GM12878 (cell line): Measurements from ENCODE around the gene ZNF618. TPM values are rescaled to one million over a fixed set of nuclear protein-coding genes. Genes with fewer than 3 reads are reported as not detected.

Source experiments
- CBFB ChIP-seq: IDR thresholded peaks from 2 replicates; pipeline ENCODE4 v1.6.1; 2016; ENCODE audit warnings: antibody characterized with exemption, low read depth
- CBX3 ChIP-seq: fragments of 200-600 bp; sonication (generic); IDR thresholded peaks from 2 replicates; pipeline ENCODE4 v1.6.1; 2016; ENCODE audit warnings: low read depth, borderline replicate concordance
- EED ChIP-seq: sonication (generic); IDR thresholded peaks from 2 replicates; pipeline ENCODE4 v1.6.1; 2016; ENCODE audit warnings: antibody characterized with exemption, low read depth
- POLR2A ChIP-seq: IDR thresholded peaks from 2 replicates; pipeline ENCODE4 v1.6.1; 2011; ENCODE audit warnings: low read depth, mild to moderate bottlenecking, low read length
- ZNF384 ChIP-seq: IDR thresholded peaks from 2 replicates; pipeline ENCODE4 v1.6.1; 2012; ENCODE audit warnings: low read depth, mild to moderate bottlenecking, low read length, improper control_type of control experiment, borderline replicate concordance
- polyA plus RNA-seq, 11 experiments: library from polyadenylated mRNA; depleted of rRNA in 4 of 11; unstranded in 6 of 11; stranded (reverse) in 5 of 11; fragments of >200 nt; fragmentation: Nextera tagmentation in 4 of 11; fragmentation: Illumina TruSeq in 1 of 11; extraction: Ambion mirVana in 4 of 11; extraction: Trizol in 1 of 11; gene quantifications; 1 replicate in 1 of 11; 2 replicates in 10 of 11; pipeline versions ENCODE4 v1.2.1 to v1.2.3, GENCODE V29; 2011 to 2016; ENCODE audit warnings: inconsistent platforms in 2 of 11, missing spikeins in 2 of 11, low read depth in 1 of 11
- total RNA-seq, 4 experiments: library from RNA; depleted of rRNA in 3 of 4; stranded (reverse); fragments of >200 nt in 3 of 4; fragmentation: Illumina TruSeq in 1 of 4; extraction: Trizol in 1 of 4; gene quantifications; 2 replicates each; pipeline versions ENCODE4 v1.2.1 to v1.2.3, GENCODE V29; 2013 to 2021
- TF ChIP-seq, protein P1 (sequence below): fragments of 450-650 bp; IDR thresholded peaks from 2 replicates; pipeline ENCODE4 v1.6.1; 2016; ENCODE audit warnings: mild to moderate bottlenecking, moderate library complexity, borderline replicate concordance
- TF ChIP-seq, protein P2 (sequence below): fragments of 450-650 bp; IDR thresholded peaks from 2 replicates; pipeline ENCODE4 v1.6.1; 2017; ENCODE audit warnings: low read depth, mild to moderate bottlenecking, moderate library complexity
- TF ChIP-seq, protein P3 (sequence below): IDR thresholded peaks from 2 replicates; pipeline ENCODE4 v1.6.1; 2011; ENCODE audit warnings: low read depth, mild to moderate bottlenecking, low read length, moderate library complexity, borderline replicate concordance; ENCODE audit errors: extremely low read depth
- TF ChIP-seq, protein P4 (sequence below): fragments of 450-650 bp; IDR thresholded peaks from 2 replicates; pipeline ENCODE4 v1.6.1; 2017; ENCODE audit warnings: mild to moderate bottlenecking, low read depth, inconsistent platforms; ENCODE audit not compliant: poor library complexity, severe bottlenecking
- TF ChIP-seq, protein P5 (sequence below): fragments of 450-650 bp; IDR thresholded peaks from 2 replicates; pipeline ENCODE4 v1.6.1; 2017; ENCODE audit warnings: mild to moderate bottlenecking
- TF ChIP-seq, protein P6 (sequence below): IDR thresholded peaks from 2 replicates; pipeline ENCODE4 v1.6.1; 2012; ENCODE audit warnings: low read depth, low read length, improper control_type of control experiment
- TF ChIP-seq, protein P7 (sequence below): IDR thresholded peaks from 2 replicates; pipeline ENCODE4 v1.6.1; 2012; ENCODE audit warnings: mild to moderate bottlenecking, low read depth, low read length

Gene ZNF618
- total and polyA plus RNA-seq, 10 of the 15 experiments (the other 5 are each of a cell fraction or from before 2014, with no cell fraction given) = 0.01 to 0.24 (median 0.06) TPM; not detected in 2

DNA sequence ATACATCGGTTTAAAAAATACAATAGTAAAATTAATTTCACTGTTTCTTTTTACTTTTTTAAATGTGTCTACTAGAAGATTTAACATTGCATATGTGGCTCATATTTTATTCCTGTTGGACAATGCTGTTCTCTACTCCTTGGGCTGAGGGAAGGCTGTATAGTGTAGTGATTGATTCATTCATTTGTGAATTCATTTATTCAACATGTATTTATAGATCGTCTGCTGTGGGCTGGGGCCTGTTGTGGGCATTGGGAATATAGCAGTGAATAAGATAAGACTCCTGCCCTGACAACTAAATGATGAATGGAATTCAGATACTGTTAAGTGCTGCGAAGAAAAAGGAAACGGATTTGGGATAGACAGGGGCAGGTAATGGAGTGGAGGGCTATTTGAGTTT is 55.7 kb downstream of the ZNF618 start (continued):
- TF ChIP-seq, protein P1, sequence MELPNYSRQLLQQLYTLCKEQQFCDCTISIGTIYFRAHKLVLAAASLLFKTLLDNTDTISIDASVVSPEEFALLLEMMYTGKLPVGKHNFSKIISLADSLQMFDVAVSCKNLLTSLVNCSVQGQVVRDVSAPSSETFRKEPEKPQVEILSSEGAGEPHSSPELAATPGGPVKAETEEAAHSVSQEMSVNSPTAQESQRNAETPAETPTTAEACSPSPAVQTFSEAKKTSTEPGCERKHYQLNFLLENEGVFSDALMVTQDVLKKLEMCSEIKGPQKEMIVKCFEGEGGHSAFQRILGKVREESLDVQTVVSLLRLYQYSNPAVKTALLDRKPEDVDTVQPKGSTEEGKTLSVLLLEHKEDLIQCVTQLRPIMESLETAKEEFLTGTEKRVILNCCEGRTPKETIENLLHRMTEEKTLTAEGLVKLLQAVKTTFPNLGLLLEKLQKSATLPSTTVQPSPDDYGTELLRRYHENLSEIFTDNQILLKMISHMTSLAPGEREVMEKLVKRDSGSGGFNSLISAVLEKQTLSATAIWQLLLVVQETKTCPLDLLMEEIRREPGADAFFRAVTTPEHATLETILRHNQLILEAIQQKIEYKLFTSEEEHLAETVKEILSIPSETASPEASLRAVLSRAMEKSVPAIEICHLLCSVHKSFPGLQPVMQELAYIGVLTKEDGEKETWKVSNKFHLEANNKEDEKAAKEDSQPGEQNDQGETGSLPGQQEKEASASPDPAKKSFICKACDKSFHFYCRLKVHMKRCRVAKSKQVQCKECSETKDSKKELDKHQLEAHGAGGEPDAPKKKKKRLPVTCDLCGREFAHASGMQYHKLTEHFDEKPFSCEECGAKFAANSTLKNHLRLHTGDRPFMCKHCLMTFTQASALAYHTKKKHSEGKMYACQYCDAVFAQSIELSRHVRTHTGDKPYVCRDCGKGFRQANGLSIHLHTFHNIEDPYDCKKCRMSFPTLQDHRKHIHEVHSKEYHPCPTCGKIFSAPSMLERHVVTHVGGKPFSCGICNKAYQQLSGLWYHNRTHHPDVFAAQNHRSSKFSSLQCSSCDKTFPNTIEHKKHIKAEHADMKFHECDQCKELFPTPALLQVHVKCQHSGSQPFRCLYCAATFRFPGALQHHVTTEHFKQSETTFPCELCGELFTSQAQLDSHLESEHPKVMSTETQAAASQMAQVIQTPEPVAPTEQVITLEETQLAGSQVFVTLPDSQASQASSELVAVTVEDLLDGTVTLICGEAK = no peak
- TF ChIP-seq, protein P2, sequence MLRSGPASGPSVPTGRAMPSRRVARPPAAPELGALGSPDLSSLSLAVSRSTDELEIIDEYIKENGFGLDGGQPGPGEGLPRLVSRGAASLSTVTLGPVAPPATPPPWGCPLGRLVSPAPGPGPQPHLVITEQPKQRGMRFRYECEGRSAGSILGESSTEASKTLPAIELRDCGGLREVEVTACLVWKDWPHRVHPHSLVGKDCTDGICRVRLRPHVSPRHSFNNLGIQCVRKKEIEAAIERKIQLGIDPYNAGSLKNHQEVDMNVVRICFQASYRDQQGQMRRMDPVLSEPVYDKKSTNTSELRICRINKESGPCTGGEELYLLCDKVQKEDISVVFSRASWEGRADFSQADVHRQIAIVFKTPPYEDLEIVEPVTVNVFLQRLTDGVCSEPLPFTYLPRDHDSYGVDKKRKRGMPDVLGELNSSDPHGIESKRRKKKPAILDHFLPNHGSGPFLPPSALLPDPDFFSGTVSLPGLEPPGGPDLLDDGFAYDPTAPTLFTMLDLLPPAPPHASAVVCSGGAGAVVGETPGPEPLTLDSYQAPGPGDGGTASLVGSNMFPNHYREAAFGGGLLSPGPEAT = no peak
- TF ChIP-seq, protein P3, sequence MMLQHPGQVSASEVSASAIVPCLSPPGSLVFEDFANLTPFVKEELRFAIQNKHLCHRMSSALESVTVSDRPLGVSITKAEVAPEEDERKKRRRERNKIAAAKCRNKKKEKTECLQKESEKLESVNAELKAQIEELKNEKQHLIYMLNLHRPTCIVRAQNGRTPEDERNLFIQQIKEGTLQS = no peak
- TF ChIP-seq, protein P4, sequence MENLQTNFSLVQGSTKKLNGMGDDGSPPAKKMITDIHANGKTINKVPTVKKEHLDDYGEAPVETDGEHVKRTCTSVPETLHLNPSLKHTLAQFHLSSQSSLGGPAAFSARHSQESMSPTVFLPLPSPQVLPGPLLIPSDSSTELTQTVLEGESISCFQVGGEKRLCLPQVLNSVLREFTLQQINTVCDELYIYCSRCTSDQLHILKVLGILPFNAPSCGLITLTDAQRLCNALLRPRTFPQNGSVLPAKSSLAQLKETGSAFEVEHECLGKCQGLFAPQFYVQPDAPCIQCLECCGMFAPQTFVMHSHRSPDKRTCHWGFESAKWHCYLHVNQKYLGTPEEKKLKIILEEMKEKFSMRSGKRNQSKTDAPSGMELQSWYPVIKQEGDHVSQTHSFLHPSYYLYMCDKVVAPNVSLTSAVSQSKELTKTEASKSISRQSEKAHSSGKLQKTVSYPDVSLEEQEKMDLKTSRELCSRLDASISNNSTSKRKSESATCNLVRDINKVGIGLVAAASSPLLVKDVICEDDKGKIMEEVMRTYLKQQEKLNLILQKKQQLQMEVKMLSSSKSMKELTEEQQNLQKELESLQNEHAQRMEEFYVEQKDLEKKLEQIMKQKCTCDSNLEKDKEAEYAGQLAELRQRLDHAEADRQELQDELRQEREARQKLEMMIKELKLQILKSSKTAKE = no peak
- TF ChIP-seq EED (no peak), CBFB (no peak), POLR2A (no peak), CBX3 (no peak), ZNF384 (no peak)
- TF ChIP-seq, protein P5, sequence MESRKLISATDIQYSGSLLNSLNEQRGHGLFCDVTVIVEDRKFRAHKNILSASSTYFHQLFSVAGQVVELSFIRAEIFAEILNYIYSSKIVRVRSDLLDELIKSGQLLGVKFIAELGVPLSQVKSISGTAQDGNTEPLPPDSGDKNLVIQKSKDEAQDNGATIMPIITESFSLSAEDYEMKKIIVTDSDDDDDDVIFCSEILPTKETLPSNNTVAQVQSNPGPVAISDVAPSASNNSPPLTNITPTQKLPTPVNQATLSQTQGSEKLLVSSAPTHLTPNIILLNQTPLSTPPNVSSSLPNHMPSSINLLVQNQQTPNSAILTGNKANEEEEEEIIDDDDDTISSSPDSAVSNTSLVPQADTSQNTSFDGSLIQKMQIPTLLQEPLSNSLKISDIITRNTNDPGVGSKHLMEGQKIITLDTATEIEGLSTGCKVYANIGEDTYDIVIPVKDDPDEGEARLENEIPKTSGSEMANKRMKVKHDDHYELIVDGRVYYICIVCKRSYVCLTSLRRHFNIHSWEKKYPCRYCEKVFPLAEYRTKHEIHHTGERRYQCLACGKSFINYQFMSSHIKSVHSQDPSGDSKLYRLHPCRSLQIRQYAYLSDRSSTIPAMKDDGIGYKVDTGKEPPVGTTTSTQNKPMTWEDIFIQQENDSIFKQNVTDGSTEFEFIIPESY = no peak
- TF ChIP-seq, protein P6, sequence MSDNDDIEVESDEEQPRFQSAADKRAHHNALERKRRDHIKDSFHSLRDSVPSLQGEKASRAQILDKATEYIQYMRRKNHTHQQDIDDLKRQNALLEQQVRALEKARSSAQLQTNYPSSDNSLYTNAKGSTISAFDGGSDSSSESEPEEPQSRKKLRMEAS = no peak
- TF ChIP-seq, protein P7, sequence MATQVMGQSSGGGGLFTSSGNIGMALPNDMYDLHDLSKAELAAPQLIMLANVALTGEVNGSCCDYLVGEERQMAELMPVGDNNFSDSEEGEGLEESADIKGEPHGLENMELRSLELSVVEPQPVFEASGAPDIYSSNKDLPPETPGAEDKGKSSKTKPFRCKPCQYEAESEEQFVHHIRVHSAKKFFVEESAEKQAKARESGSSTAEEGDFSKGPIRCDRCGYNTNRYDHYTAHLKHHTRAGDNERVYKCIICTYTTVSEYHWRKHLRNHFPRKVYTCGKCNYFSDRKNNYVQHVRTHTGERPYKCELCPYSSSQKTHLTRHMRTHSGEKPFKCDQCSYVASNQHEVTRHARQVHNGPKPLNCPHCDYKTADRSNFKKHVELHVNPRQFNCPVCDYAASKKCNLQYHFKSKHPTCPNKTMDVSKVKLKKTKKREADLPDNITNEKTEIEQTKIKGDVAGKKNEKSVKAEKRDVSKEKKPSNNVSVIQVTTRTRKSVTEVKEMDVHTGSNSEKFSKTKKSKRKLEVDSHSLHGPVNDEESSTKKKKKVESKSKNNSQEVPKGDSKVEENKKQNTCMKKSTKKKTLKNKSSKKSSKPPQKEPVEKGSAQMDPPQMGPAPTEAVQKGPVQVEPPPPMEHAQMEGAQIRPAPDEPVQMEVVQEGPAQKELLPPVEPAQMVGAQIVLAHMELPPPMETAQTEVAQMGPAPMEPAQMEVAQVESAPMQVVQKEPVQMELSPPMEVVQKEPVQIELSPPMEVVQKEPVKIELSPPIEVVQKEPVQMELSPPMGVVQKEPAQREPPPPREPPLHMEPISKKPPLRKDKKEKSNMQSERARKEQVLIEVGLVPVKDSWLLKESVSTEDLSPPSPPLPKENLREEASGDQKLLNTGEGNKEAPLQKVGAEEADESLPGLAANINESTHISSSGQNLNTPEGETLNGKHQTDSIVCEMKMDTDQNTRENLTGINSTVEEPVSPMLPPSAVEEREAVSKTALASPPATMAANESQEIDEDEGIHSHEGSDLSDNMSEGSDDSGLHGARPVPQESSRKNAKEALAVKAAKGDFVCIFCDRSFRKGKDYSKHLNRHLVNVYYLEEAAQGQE = no peak
